Naive thymus-derived CD4-positive, alpha-beta T cell (primary cell): ENCODE results near the gene BLOC1S1. TPM values are rescaled to one million over a fixed set of nuclear protein-coding genes. Genes with fewer than 3 reads are reported as not detected.
A peak's percentile ranks its signal among the peaks of the same experiment; 100 is the strongest.

Experiments
- ATAC-seq: fragments of 150-1000 bp; cut with Tn5 transposase; 2 replicates; pipeline ENCODE4 v1.10.0; 2021; ENCODE audit warnings: mild to moderate bottlenecking, moderate library complexity
- CTCF ChIA-PET: fragments of 350-600 bp; sonication (Branson Sonifier 250); formaldehyde crosslinking; loops from one replicate; lab custom pipeline; 2021; ENCODE audit warnings: antibody characterized with exemption; lab: Charles Lee
- POLR2A ChIA-PET: fragments of 350-600 bp; sonication (Branson Sonifier 250); formaldehyde crosslinking; loops from one replicate; lab custom pipeline; 2021; ENCODE audit warnings: antibody characterized with exemption, inconsistent platforms; lab: Charles Lee
- DNase-seq, 9 donors: peaks; one replicate each; pipeline versions ENCODE4 v3.0.0 to v3.0.0-alpha.2; 2020 to 2022; ENCODE audit warnings: mixed read lengths in 1 of 9
- H3K27ac ChIP-seq: one replicate; pipeline ENCODE4 v1.7.0; 2013; ENCODE audit warnings: mild to moderate bottlenecking, low read depth, low read length, moderate library complexity
- H3K27me3 ChIP-seq, 2 donors: one replicate each; pipeline ENCODE4 v1.7.0; 2013; ENCODE audit warnings: low read length in 2 of 2, mild to moderate bottlenecking in 2 of 2, moderate library complexity in 2 of 2; ENCODE audit not compliant: control insufficient read depth in 2 of 2, insufficient read depth in 2 of 2
- H3K36me3 ChIP-seq, 3 experiments: 1 replicate in 2 of 3; 2 replicates in 1 of 3; pipeline ENCODE4 v1.7.0; 2013; ENCODE audit warnings: low read length in 3 of 3, mild to moderate bottlenecking in 3 of 3, moderate library complexity in 1 of 3; ENCODE audit not compliant: insufficient read depth in 3 of 3, control insufficient read depth in 2 of 3
- H3K4me1 ChIP-seq, 2 donors: one replicate each; pipeline ENCODE4 v1.7.0; 2013; ENCODE audit warnings: low read length in 2 of 2, mild to moderate bottlenecking in 2 of 2, moderate library complexity in 1 of 2; ENCODE audit not compliant: control insufficient read depth in 2 of 2, insufficient read depth in 2 of 2
- H3K4me3 ChIP-seq: 2 replicates; pipeline ENCODE4 v1.7.0; 2013; ENCODE audit warnings: mild to moderate bottlenecking, low read length
- H3K9me3 ChIP-seq, 3 experiments: 1 replicate in 2 of 3; 2 replicates in 1 of 3; pipeline ENCODE4 v1.7.0; 2013; ENCODE audit warnings: low read length in 3 of 3; ENCODE audit not compliant: control insufficient read depth in 2 of 3
- H3K27ac Mint-ChIP-seq, 9 donors: one replicate each; pipeline ENCODE4 v1.8.0; 2020 to 2022; ENCODE audit warnings: mixed read lengths in 9 of 9, mild to moderate bottlenecking in 8 of 9, moderate library complexity in 5 of 9, inconsistent platforms in 2 of 9
- H3K27me3 Mint-ChIP-seq, 5 donors: one replicate each; pipeline ENCODE4 v1.8.0; 2021 to 2022; ENCODE audit warnings: mixed read lengths in 5 of 5, mild to moderate bottlenecking in 1 of 5
- H3K36me3 Mint-ChIP-seq, 5 donors: one replicate each; pipeline ENCODE4 v1.8.0; 2020 to 2022; ENCODE audit warnings: mixed read lengths in 5 of 5, mild to moderate bottlenecking in 3 of 5, inconsistent platforms in 1 of 5
- H3K4me1 Mint-ChIP-seq, 7 donors: one replicate each; pipeline ENCODE4 v1.8.0; 2020 to 2022; ENCODE audit warnings: mixed read lengths in 7 of 7, mild to moderate bottlenecking in 3 of 7, inconsistent platforms in 1 of 7
- H3K4me3 Mint-ChIP-seq, 10 donors: one replicate each; pipeline ENCODE4 v1.8.0; 2020 to 2022; ENCODE audit warnings: mild to moderate bottlenecking in 10 of 10, mixed read lengths in 10 of 10, moderate library complexity in 6 of 10, inconsistent platforms in 2 of 10
- H3K9me3 Mint-ChIP-seq, 11 donors: one replicate each; pipeline ENCODE4 v1.8.0; 2020 to 2022; ENCODE audit warnings: mixed read lengths in 11 of 11, mild to moderate bottlenecking in 4 of 11, inconsistent platforms in 1 of 11, moderate library complexity in 1 of 11
- intact Hi-C, 2 donors: fragments of 100-400 bp; cut with micrococcal nuclease; formaldehyde crosslinking; loops; one replicate each; pipeline ENCODE4 v1.15.1; 2023
- polyA plus RNA-seq, 2 donors: library from polyadenylated mRNA; unstranded; fragments of 300-500 nt; fragmentation: Illumina TruSeq; gene quantifications; one replicate each; pipeline ENCODE4 v1.2.3, GENCODE V29; 2021
- total RNA-seq, 6 experiments: library from RNA in 5 of 6; stranded (reverse) in 5 of 6; gene quantifications; 1 replicate in 5 of 6; 2 replicates in 1 of 6; pipeline ENCODE4 v1.2.3 and lab custom pipeline; 2021 to 2026

Gene BLOC1S1
- total and polyA plus RNA-seq, 7 experiments from 2014 or later, result 37.6 to 112 (median 73.5) TPM

GRCh38 chr12:55728186-55728938 lies 12.5 kb downstream of the BLOC1S1 start:
- Mint-ChIP-seq H3K4me1 (peaks cover 33 to 46% (median 38%) of the 10 kb centered on the region in 7 donors), H3K27ac (peak overlapping the region in 7 of 9 donors; percentile 40 to 88 (median 70)), H3K4me3 (peak overlapping the region; percentile 64 to 94 (median 80)), H3K36me3 (peaks cover 0 to 10% (median 0%) of the 10 kb centered on the region in 5 donors), H3K27me3 (no peaks in the 10 kb centered on the region), H3K9me3 (no peaks in the 10 kb centered on the region)
- ATAC-seq, result peak; percentile 2
- POLR2A ChIA-PET, result interaction anchor here (0.6 to 2.6 kb wide), 4 partner anchors 10 to 199 kb away, joined by 3 to 31 read pairs (median 14); partner anchors contain the start of genes BLOC1S1 and PYM1
- no peaks in the 10 kb centered on the region for H3K27me3 ChIP-seq
- H3K4me3 ChIP-seq, result peak overlapping the region; percentile 97
- no peaks in the 10 kb centered on the region for H3K9me3 ChIP-seq
- intact Hi-C loops, result loop anchor here in 1 of 2 donors (2.0 kb wide), 2 partner anchors 82 to 200 kb away; no protein-coding TSS in a partner anchor
- DNase-seq, result peak in 1 of 9 donors; percentile 52
- H3K36me3 ChIP-seq, result no peaks in the 10 kb centered on the region
- CTCF ChIA-PET, result interaction anchor here (2.3 kb wide), 1 partner anchor 10 kb away, joined by 32 read pairs; no protein-coding TSS in a partner anchor
- H3K4me1 ChIP-seq, result peaks cover 13 to 20% of the 10 kb centered on the region in 2 donors
- H3K27ac ChIP-seq, result peak overlapping the region; percentile 74

GRCh38 chr12:55728939-55729818 lies 13.3 kb downstream of the BLOC1S1 start, which contains the start of gene CD63:
TSS of gene CD63 (minus strand) at chr12:55729009. CDS start at chr12:55728341, 668 bp downstream.
- Histone ChIP-seq H3K27me3 (no peaks in the 10 kb centered on the region), H3K36me3 (no peaks in the 10 kb centered on the region), H3K27ac (peak within 1 kb of the TSS; percentile 74), H3K9me3 (no peaks in the 10 kb centered on the region), H3K4me3 (peak within 1 kb of the TSS; percentile 97), H3K4me1 (peaks cover 13 to 20% of the 10 kb centered on the region in 2 donors)
- intact Hi-C loops, result loop anchor here (1.0 to 2.0 kb wide), 3 partner anchors 13 to 200 kb away; partner anchors contain the start of gene BLOC1S1 (in 2 of the 2)
- Mint-ChIP-seq H3K4me1 (peaks cover 33 to 46% (median 38%) of the 10 kb centered on the region in 7 donors), H3K27ac (peak within 1 kb of the TSS; percentile 81 to 95 (median 91)), H3K9me3 (no peaks in the 10 kb centered on the region), H3K4me3 (peak within 1 kb of the TSS; percentile 73 to 94 (median 90)), H3K36me3 (peaks cover 0 to 10% (median 0%) of the 10 kb centered on the region in 5 donors), H3K27me3 (no peaks in the 10 kb centered on the region)
- ChIA-PET POLR2A (interaction anchor here (0.8 to 2.6 kb wide), 11 partner anchors 8 to 480 kb away, joined by 3 to 31 read pairs (median 4); partner anchors contain the start of genes BLOC1S1, DNAJC14, ORMDL2 and PYM1), CTCF (interaction anchor here (1.1 to 2.3 kb wide), 3 partner anchors 10 to 67 kb away, joined by 3 to 32 read pairs (median 3); no protein-coding TSS in a partner anchor)
- DNase-seq, result peak in 6 of 9 donors; percentile 26 to 86 (median 38)
- ATAC-seq, result peak; percentile 75

- intact Hi-C loops, result loop anchor here (1.0 to 10.0 kb wide), 6 partner anchors 8 to 455 kb away; partner anchors contain the start of genes BLOC1S1 (in 2 of the 2) and SMARCC2 (in 1 of the 2)
- Histone ChIP-seq H3K4me1 (peaks cover 13 to 17% of the 10 kb centered on the region in 2 donors), H3K9me3 (no peaks in the 10 kb centered on the region), H3K36me3 (no peaks in the 10 kb centered on the region), H3K4me3 (peak overlapping the region; percentile 97), H3K27me3 (no peaks in the 10 kb centered on the region), H3K27ac (peak overlapping the region; percentile 74)
- peak overlapping the region; percentile 73 to 94 (median 90) for H3K4me3 Mint-ChIP-seq
- H3K27me3 Mint-ChIP-seq, result no peaks in the 10 kb centered on the region
- no peaks in the 10 kb centered on the region for H3K9me3 Mint-ChIP-seq
- peaks cover 0 to 8% (median 0%) of the 10 kb centered on the region in 5 donors for H3K36me3 Mint-ChIP-seq
- ATAC-seq, result peak; percentile 41
- POLR2A ChIA-PET, result interaction anchor here (0.6 to 2.6 kb wide), 17 partner anchors 8 to 479 kb away, joined by 3 to 31 read pairs (median 4); partner anchors contain the start of genes BLOC1S1, DNAJC14, ORMDL2 and PYM1
- peak overlapping the region; percentile 81 to 95 (median 91) for H3K27ac Mint-ChIP-seq
- peak in 1 of 9 donors; percentile 30 for DNase-seq
- CTCF ChIA-PET, result interaction anchor here (1.1 to 2.3 kb wide), 3 partner anchors 9 to 66 kb away, joined by 3 to 32 read pairs (median 3); no protein-coding TSS in a partner anchor
- H3K4me1 Mint-ChIP-seq, result peaks cover 26 to 39% (median 32%) of the 10 kb centered on the region in 7 donors
Measured at GRCh38 chr12:55729819-55730818, 14.3 kb downstream of the BLOC1S1 start.

- peaks cover 21 to 34% (median 29%) of the 10 kb centered on the region in 7 donors for H3K4me1 Mint-ChIP-seq
- H3K27me3 ChIP-seq, result no peaks in the 10 kb centered on the region
- H3K27me3 Mint-ChIP-seq, result no peaks in the 10 kb centered on the region
- no peak for DNase-seq
- intact Hi-C loops, result loop anchor here in 1 of 2 donors (10.0 kb wide), 1 partner anchor 453 kb away; the partner anchor contains the start of gene SMARCC2
- no peak for ATAC-seq
- no peaks in the 10 kb centered on the region for H3K36me3 ChIP-seq
- no peaks in the 10 kb centered on the region for H3K9me3 ChIP-seq
- H3K9me3 Mint-ChIP-seq, result no peaks in the 10 kb centered on the region
- POLR2A ChIA-PET, result no interaction called here
- peaks cover 8 to 21% of the 10 kb centered on the region in 2 donors for H3K4me1 ChIP-seq
- H3K36me3 Mint-ChIP-seq, result no peaks in the 10 kb centered on the region
- no peak overlapping the region for H3K4me3 ChIP-seq
- H3K27ac ChIP-seq, result no peak overlapping the region
- H3K4me3 Mint-ChIP-seq, result no peak overlapping the region
- H3K27ac Mint-ChIP-seq, result peak overlapping the region in 2 of 9 donors; percentile 41 to 72
- CTCF ChIA-PET, result interaction anchor here (0.5 to 1.4 kb wide), 2 partner anchors 10 to 981 kb away, joined by 3 read pairs; no protein-coding TSS in a partner anchor
Measured at GRCh38 chr12:55732288-55732687, 16.4 kb downstream of the BLOC1S1 start.

GRCh38 chr12:55733021-55733555 lies 17.2 kb downstream of the BLOC1S1 start:
- Mint-ChIP-seq H3K36me3 (no peaks in the 10 kb centered on the region), H3K4me1 (peaks cover 26 to 35% (median 33%) of the 10 kb centered on the region in 7 donors), H3K4me3 (no peak overlapping the region), H3K27ac (peak overlapping the region in 1 of 9 donors; percentile 45), H3K9me3 (no peaks in the 10 kb centered on the region), H3K27me3 (no peaks in the 10 kb centered on the region)
- H3K4me1 ChIP-seq, result peaks cover 15 to 23% of the 10 kb centered on the region in 2 donors
- CTCF ChIA-PET, result interaction anchor here (1.7 kb wide), 1 partner anchor 8 kb away, joined by 9 read pairs; no protein-coding TSS in a partner anchor
- no peak overlapping the region for H3K27ac ChIP-seq
- H3K36me3 ChIP-seq, result no peaks in the 10 kb centered on the region
- no peak for DNase-seq
- H3K4me3 ChIP-seq, result no peak overlapping the region
- no peak for ATAC-seq
- POLR2A ChIA-PET, result no interaction called here
- no peaks in the 10 kb centered on the region for H3K9me3 ChIP-seq
- intact Hi-C loops, result loop anchor here in 1 of 2 donors (10.0 kb wide), 1 partner anchor 452 kb away; the partner anchor contains the start of gene SMARCC2
- H3K27me3 ChIP-seq, result no peaks in the 10 kb centered on the region
